SU-DHL-6 (cell line): Measurements from ENCODE around the gene BTG1.

Experiments used
- H2AFZ ChIP-seq: fragments of 200-600 bp; sonication (generic); 2 replicates; pipeline ENCODE4 v1.6.1; 2014; ENCODE audit warnings: low read depth, mild to moderate bottlenecking, moderate library complexity, mixed read lengths, antibody characterized with exemption, low read length; ENCODE audit not compliant: severe bottlenecking
- H3F3A ChIP-seq: fragments of 200-600 bp; shearing (Covaris generic); 2 replicates; pipeline ENCODE4 v1.6.0; 2016; ENCODE audit warnings: antibody characterized with exemption, mild to moderate bottlenecking; ENCODE audit not compliant: insufficient read depth
- H3K27ac ChIP-seq: fragments of 200-600 bp; sonication (generic); 2 replicates; pipeline ENCODE4 v1.5.1; 2016; ENCODE audit warnings: low read depth, mild to moderate bottlenecking, low read length, moderate library complexity, mixed read lengths
- H3K27me3 ChIP-seq: fragments of 200-600 bp; sonication (generic), shearing (Covaris generic); 2 replicates; pipeline ENCODE4 v1.6.0; 2014; ENCODE audit warnings: mild to moderate bottlenecking, low read length
- H3K36me3 ChIP-seq: fragments of 200-600 bp; sonication (generic); 2 replicates; pipeline ENCODE4 v1.6.1; 2014; ENCODE audit warnings: mild to moderate bottlenecking, low read length, mixed read lengths
- H3K4me2 ChIP-seq: fragments of 300-600, 200-600 bp; shearing (Covaris generic), sonication (generic); 2 replicates; pipeline ENCODE4 v1.6.0; 2014; ENCODE audit warnings: low read length, low read depth, mild to moderate bottlenecking; ENCODE audit not compliant: poor library complexity, severe bottlenecking
- H3K4me3 ChIP-seq: fragments of 200-600 bp; sonication (generic); 2 replicates; pipeline ENCODE4 v1.5.1; 2014; ENCODE audit warnings: antibody characterized with exemption, low read length, mild to moderate bottlenecking, mixed read lengths; ENCODE audit not compliant: insufficient read depth, poor library complexity, severe bottlenecking
- H3K79me2 ChIP-seq: fragments of 200-600 bp; sonication (generic); 2 replicates; pipeline ENCODE4 v1.6.1; 2014; ENCODE audit warnings: mild to moderate bottlenecking, low read length, moderate library complexity; ENCODE audit not compliant: insufficient read depth
- H3K9ac ChIP-seq: fragments of 200-600 bp; sonication (generic); 2 replicates; pipeline ENCODE4 v1.7.0; 2014; ENCODE audit warnings: mild to moderate bottlenecking, low read length
- H3K9me2 ChIP-seq: fragments of 200-600 bp; sonication (generic); replicated peaks from 2 replicates; pipeline ENCODE4 v1.6.1; 2014; ENCODE audit warnings: low read length; ENCODE audit not compliant: insufficient read depth
- H3K9me3 ChIP-seq: fragments of 200-600 bp; sonication (generic); 2 replicates; pipeline ENCODE4 v1.6.1; 2014; ENCODE audit warnings: low read length, mixed read lengths; ENCODE audit not compliant: insufficient read depth
- H4K20me1 ChIP-seq: fragments of 200-600 bp; sonication (generic); 2 replicates; pipeline ENCODE4 v1.6.1; 2014; ENCODE audit warnings: low read depth, mild to moderate bottlenecking, antibody characterized with exemption, low read length, moderate library complexity, mixed read lengths
- EZH2phosphoT487 ChIP-seq: fragments of 200-600 bp; sonication (generic), shearing (Covaris generic); conservative IDR thresholded peaks from 2 replicates; pipeline ENCODE4 v1.6.1; 2018; ENCODE audit warnings: mild to moderate bottlenecking, antibody characterized with exemption, low read length, moderate library complexity, mixed read lengths
- TF ChIP-seq, protein P1 (sequence below): fragments of 200-600 bp; sonication (generic); IDR thresholded peaks from one replicate; pipeline ENCODE4 v1.5.1; 2017; ENCODE audit warnings: antibody characterized with exemption, mild to moderate bottlenecking, low read length, moderate library complexity; ENCODE audit not compliant: insufficient read depth, poor library complexity, severe bottlenecking

Gene BTG1

DNA sequence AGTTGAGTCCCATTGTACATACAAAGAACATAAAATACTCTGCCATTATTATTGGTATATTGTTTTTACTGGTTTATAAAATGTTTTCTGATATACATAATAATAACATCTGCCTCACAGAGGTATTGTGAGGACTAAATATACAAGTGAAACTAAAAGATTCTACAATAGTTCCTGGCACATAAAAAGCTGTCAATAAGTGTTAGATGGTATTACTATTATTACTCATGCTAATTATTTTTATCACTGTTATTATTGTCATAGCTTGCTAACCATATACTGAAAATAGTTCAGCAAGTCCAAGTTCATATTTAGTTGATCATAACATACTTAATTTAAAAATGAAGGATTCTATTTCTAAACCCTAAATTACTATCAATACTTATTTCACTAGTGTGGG, 34.4 kb downstream of the BTG1 start:
- Histone ChIP-seq H3K4me2 (no peak overlapping the region), H3K9me2 (no peaks in the 10 kb centered on the region), H3F3A (no peaks in the 10 kb centered on the region), H3K27me3 (no peaks in the 10 kb centered on the region), H4K20me1 (no peaks in the 10 kb centered on the region), H3K9me3 (no peaks in the 10 kb centered on the region), H3K36me3 (no peaks in the 10 kb centered on the region), H3K9ac (no peak overlapping the region), H3K27ac (no peak overlapping the region), H3K4me3 (no peak overlapping the region), H2AFZ (no peak overlapping the region), H3K79me2 (no peaks in the 10 kb centered on the region)
- no peak for TF ChIP-seq EZH2phosphoT487
- TF ChIP-seq, protein P1, sequence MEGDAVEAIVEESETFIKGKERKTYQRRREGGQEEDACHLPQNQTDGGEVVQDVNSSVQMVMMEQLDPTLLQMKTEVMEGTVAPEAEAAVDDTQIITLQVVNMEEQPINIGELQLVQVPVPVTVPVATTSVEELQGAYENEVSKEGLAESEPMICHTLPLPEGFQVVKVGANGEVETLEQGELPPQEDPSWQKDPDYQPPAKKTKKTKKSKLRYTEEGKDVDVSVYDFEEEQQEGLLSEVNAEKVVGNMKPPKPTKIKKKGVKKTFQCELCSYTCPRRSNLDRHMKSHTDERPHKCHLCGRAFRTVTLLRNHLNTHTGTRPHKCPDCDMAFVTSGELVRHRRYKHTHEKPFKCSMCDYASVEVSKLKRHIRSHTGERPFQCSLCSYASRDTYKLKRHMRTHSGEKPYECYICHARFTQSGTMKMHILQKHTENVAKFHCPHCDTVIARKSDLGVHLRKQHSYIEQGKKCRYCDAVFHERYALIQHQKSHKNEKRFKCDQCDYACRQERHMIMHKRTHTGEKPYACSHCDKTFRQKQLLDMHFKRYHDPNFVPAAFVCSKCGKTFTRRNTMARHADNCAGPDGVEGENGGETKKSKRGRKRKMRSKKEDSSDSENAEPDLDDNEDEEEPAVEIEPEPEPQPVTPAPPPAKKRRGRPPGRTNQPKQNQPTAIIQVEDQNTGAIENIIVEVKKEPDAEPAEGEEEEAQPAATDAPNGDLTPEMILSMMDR: no peak

GRCh38 chr12:92110083-92110640, 35.5 kb downstream of the BTG1 start:
- no peak for TF ChIP-seq EZH2phosphoT487
- TF ChIP-seq, protein P1: no peak
- Histone ChIP-seq H4K20me1 (no peaks in the 10 kb centered on the region), H3F3A (no peaks in the 10 kb centered on the region), H3K27ac (no peak overlapping the region), H3K9me3 (no peaks in the 10 kb centered on the region), H3K9me2 (no peaks in the 10 kb centered on the region), H2AFZ (no peak overlapping the region), H3K4me2 (no peak overlapping the region), H3K9ac (no peak overlapping the region), H3K27me3 (no peaks in the 10 kb centered on the region), H3K79me2 (no peaks in the 10 kb centered on the region), H3K36me3 (no peaks in the 10 kb centered on the region), H3K4me3 (no peak overlapping the region)

DNA sequence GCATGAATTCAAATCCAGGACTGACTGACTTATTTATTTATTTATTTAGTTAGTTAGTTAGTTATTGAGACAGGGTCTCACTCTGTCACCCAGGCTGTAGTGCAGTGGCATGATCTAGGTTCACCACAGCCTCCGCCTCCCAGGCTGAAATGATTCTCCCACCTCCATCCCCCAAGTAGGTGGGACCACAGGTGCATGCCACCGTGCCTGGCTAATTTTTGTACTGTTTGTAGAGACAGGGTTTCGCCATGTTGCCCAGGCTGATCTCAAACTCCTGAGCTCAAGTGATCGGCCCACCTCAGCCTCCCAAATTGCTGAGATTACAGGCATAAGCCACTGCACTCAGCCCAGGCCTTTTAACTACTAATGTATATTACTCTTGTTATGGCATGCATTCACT, 36.0 kb downstream of the BTG1 start:
- no peak overlapping the region for H3K4me3 ChIP-seq
- no peak overlapping the region for H3K27ac ChIP-seq
- no peaks in the 10 kb centered on the region for H3K36me3 ChIP-seq
- H3K4me2 ChIP-seq: no peak overlapping the region
- H3K9ac ChIP-seq: no peak overlapping the region
- H3K27me3 ChIP-seq: no peaks in the 10 kb centered on the region
- no peaks in the 10 kb centered on the region for H3F3A ChIP-seq
- H2AFZ ChIP-seq: no peak overlapping the region
- no peaks in the 10 kb centered on the region for H3K79me2 ChIP-seq
- no peaks in the 10 kb centered on the region for H3K9me3 ChIP-seq
- TF ChIP-seq EZH2phosphoT487: no peak
- TF ChIP-seq, protein P1: no peak
- no peaks in the 10 kb centered on the region for H4K20me1 ChIP-seq
- no peaks in the 10 kb centered on the region for H3K9me2 ChIP-seq
